ENCODE results near the gene LRRFIP2.

GRCh38 chr3:37204314-37204713 is 29.9 kb upstream of the LRRFIP2 start:
- TF ChIP-seq CTCF (IDR thresholded peaks at IDR 0.05) (no peak), POLR2A (IDR thresholded peaks at IDR 0.05) (no peak), EP300 (IDR thresholded peaks at IDR 0.05) (no peak)

Measured in ovary (tissue), 3 donors.